GM12891 (cell line): ENCODE data around the gene PSMB11.

Source experiments
- POLR2A ChIP-seq: IDR thresholded peaks from 2 replicates; pipeline ENCODE4 v1.6.1; 2011; ENCODE audit warnings: low read depth, low read length, control low read depth
- POLR2AphosphoS5 ChIP-seq: IDR thresholded peaks from 2 replicates; pipeline ENCODE4 v1.6.1; 2011; ENCODE audit warnings: low read depth, low read length, control low read depth
- POU2F2 ChIP-seq: IDR thresholded peaks from 2 replicates; pipeline ENCODE4 v1.6.1; 2011; ENCODE audit warnings: low read depth, mild to moderate bottlenecking, control low read depth, low read length, moderate library complexity

- no peak for TF ChIP-seq POU2F2
- TF ChIP-seq POLR2AphosphoS5: no peak
- no peak for TF ChIP-seq POLR2A
Measured at GRCh38 chr14:23033801-23034497, 8.1 kb upstream of the PSMB11 start.
